ENCODE results near the gene MEX3D.

MEX3D gene

GRCh38 chr19:1599460-1599846 lies 31.3 kb upstream of the MEX3D start:
- H3K27me3 ChIP-seq (ENCODE audit: insufficient read depth, poor library complexity, severe bottlenecking), result no peaks in the 10 kb centered on the region
- H3K27ac ChIP-seq (ENCODE audit: poor library complexity, severe bottlenecking), result no peak overlapping the region
- no peaks in the 10 kb centered on the region for H3K4me1 ChIP-seq (ENCODE audit: insufficient read depth, poor library complexity, severe bottlenecking)
- TF ChIP-seq, protein P1, sequence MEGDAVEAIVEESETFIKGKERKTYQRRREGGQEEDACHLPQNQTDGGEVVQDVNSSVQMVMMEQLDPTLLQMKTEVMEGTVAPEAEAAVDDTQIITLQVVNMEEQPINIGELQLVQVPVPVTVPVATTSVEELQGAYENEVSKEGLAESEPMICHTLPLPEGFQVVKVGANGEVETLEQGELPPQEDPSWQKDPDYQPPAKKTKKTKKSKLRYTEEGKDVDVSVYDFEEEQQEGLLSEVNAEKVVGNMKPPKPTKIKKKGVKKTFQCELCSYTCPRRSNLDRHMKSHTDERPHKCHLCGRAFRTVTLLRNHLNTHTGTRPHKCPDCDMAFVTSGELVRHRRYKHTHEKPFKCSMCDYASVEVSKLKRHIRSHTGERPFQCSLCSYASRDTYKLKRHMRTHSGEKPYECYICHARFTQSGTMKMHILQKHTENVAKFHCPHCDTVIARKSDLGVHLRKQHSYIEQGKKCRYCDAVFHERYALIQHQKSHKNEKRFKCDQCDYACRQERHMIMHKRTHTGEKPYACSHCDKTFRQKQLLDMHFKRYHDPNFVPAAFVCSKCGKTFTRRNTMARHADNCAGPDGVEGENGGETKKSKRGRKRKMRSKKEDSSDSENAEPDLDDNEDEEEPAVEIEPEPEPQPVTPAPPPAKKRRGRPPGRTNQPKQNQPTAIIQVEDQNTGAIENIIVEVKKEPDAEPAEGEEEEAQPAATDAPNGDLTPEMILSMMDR (IDR thresholded peaks at IDR 0.05; ENCODE audit: poor library complexity, severe bottlenecking), result no peak
- peaks cover 46% of the 10 kb centered on the region for H3K36me3 ChIP-seq (ENCODE audit: low read depth)
- peak; percentile 39 for DNase-seq (ENCODE audit: low spot score)
- H3K9me3 ChIP-seq (ENCODE audit: severe bottlenecking), result no peaks in the 10 kb centered on the region
- ATAC-seq (ENCODE audit: low read depth), result no peak
- no peak overlapping the region for H3K4me3 ChIP-seq (ENCODE audit: severe bottlenecking)

GRCh38 chr19:1598777-1599459 lies 30.8 kb upstream of the MEX3D start:
- no peak overlapping the region for H3K4me3 ChIP-seq (ENCODE audit: severe bottlenecking)
- H3K27ac ChIP-seq (ENCODE audit: poor library complexity, severe bottlenecking), result no peak overlapping the region
- no peak for ATAC-seq (ENCODE audit: low read depth)
- H3K9me3 ChIP-seq (ENCODE audit: severe bottlenecking), result no peaks in the 10 kb centered on the region
- H3K36me3 ChIP-seq (ENCODE audit: low read depth), result peaks cover 46% of the 10 kb centered on the region
- TF ChIP-seq, protein P1 (IDR thresholded peaks at IDR 0.05; ENCODE audit: poor library complexity, severe bottlenecking), result no peak
- H3K27me3 ChIP-seq (ENCODE audit: insufficient read depth, poor library complexity, severe bottlenecking), result no peaks in the 10 kb centered on the region
- no peaks in the 10 kb centered on the region for H3K4me1 ChIP-seq (ENCODE audit: insufficient read depth, poor library complexity, severe bottlenecking)
- DNase-seq (ENCODE audit: low spot score), result peak; percentile 41

DNA sequence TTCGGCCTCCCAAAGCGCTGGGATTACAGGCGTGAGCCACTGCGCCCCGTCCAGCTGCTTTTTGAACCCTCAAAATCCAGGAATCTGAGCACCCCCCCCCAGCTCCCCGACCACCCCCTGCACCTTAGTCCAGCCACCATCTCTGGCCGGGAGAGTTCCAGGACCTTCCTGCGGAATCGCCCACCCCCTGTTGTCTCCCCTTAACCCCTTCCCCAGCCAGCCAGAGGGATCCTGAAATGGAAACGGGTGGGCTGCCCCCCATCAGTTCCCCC lies 25.3 kb upstream of the MEX3D start:
- Histone ChIP-seq H3K36me3 (ENCODE audit: low read depth) (peaks cover 19% of the 10 kb centered on the region), H3K4me3 (ENCODE audit: severe bottlenecking) (peak overlapping the region; percentile 95), H3K4me1 (ENCODE audit: insufficient read depth, poor library complexity, severe bottlenecking) (peaks cover 20% of the 10 kb centered on the region), H3K9me3 (ENCODE audit: severe bottlenecking) (no peaks in the 10 kb centered on the region), H3K27ac (ENCODE audit: poor library complexity, severe bottlenecking) (peak overlapping the region; percentile 90), H3K27me3 (ENCODE audit: insufficient read depth, poor library complexity, severe bottlenecking) (no peaks in the 10 kb centered on the region)
- DNase-seq (ENCODE audit: low spot score), result no peak
- ATAC-seq (ENCODE audit: low read depth), result no peak
- TF ChIP-seq, protein P1 (IDR thresholded peaks at IDR 0.05; ENCODE audit: poor library complexity, severe bottlenecking), result no peak

DNA sequence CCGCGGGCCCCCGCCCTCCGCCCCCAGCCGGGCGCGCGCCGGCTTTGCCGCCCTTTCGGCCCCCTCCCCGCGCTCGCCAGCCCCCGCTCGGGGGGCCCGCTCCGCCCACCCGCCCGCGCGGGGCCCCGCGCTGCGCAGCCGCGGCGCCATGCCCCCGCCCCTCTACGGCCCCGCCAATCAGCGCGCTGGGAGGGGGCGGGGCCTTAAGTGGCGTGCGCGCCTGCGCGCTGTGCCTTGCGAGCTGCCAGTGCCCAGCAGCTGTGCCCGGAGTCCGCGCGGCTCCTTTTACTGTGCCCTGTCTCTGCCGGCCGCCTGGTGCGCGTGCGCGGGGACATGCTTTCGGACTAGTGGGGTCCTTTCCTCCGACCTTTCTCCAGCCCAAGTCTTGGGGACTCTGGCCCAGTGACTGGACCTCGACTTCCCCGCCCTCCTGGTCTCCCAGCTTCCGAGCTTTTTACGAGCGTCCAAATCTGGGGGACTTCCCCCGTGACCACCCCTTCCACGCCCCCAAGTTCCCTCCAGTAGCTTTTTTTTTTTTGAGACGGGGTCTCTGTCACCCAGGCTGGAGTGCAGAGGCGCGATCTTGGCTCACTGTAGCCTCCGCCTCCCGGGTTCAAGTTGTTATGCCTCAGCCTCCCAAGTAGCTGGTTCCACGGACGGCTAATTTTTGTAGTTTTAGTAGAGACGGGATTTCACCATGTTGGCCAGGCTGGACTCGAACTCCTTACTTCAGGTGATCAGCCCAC lies 24.8 kb upstream of the MEX3D start, which contains the start of gene MBD3:
MBD3 (minus strand) TSS at position 111 of the 746 bp plus-strand sequence. CDS start 234 bp downstream, outside the sequence.
- Histone ChIP-seq H3K4me1 (ENCODE audit: insufficient read depth, poor library complexity, severe bottlenecking) (peaks cover 25% of the 10 kb centered on the region), H3K9me3 (ENCODE audit: severe bottlenecking) (no peaks in the 10 kb centered on the region), H3K27ac (ENCODE audit: poor library complexity, severe bottlenecking) (peak within 1 kb of the TSS; percentile 90), H3K4me3 (ENCODE audit: severe bottlenecking) (peak within 1 kb of the TSS; percentile 95), H3K27me3 (ENCODE audit: insufficient read depth, poor library complexity, severe bottlenecking) (no peaks in the 10 kb centered on the region), H3K36me3 (ENCODE audit: low read depth) (peaks cover 16% of the 10 kb centered on the region)
- TF ChIP-seq, protein P1 (IDR thresholded peaks at IDR 0.05; ENCODE audit: poor library complexity, severe bottlenecking), result no peak
- DNase-seq (ENCODE audit: low spot score) (peak; percentile 89), ATAC-seq (ENCODE audit: low read depth) (peak; percentile 70)
